ENCODE data around the gene AP5Z1. TPM values are rescaled to one million over a fixed set of nuclear protein-coding genes. Genes with fewer than 3 reads are reported as not detected.

Gene AP5Z1
- total RNA-seq, 2 experiments from 2014 or later = 15.3 to 18.1 TPM

DNA sequence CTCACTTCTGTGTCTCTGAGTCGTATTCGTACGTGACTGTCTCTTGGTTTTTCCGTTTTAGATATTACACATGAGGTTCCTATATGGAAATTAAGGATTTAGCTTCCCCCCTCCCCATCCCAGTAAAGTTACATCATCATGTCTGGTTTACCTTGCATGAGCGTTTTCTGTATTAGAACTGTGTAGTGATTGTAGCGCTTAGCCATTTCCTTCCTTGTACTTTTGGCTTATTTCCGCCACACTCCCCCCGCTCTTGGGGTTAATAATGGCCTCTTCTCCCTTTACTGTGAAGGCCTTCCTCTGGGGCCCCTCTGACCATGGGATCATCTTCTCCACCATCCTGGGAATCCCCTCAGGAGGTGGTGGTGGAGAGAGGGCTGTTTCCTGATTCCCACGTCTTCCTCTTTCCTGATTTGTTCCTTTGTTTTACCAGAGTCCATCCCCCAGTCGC lies 27.2 kb upstream of the AP5Z1 start:
- Mint-ChIP-seq H3K4me3 (peak overlapping the region; percentile 2), H3K36me3 (ENCODE audit: low read depth) (peaks cover 18% of the 10 kb centered on the region), H3K27me3 (ENCODE audit: low read depth) (no peaks in the 10 kb centered on the region), H3K27ac (peak overlapping the region; percentile 95), H3K9me3 (no peaks in the 10 kb centered on the region), H3K4me1 (ENCODE audit: low read depth) (peaks cover 66% of the 10 kb centered on the region)
- intact Hi-C loops (cut with micrococcal nuclease) = loop anchor here (10.0 kb wide), 1 partner anchor 947 kb away; no protein-coding TSS in a partner anchor
- DNase-seq = peak; percentile 57
- CTCF ChIA-PET = interaction anchor here (0.9 to 1.2 kb wide), 2 partner anchors 82 to 107 kb away, joined by 3 to 4 read pairs; no protein-coding TSS in a partner anchor

GRCh38 chr7:4749363-4749762 lies 26.1 kb upstream of the AP5Z1 start:
- peaks cover 63% of the 10 kb centered on the region for H3K4me1 Mint-ChIP-seq (ENCODE audit: low read depth)
- H3K4me3 Mint-ChIP-seq = no peak overlapping the region
- intact Hi-C loops (cut with micrococcal nuclease) = loop anchor here (10.0 kb wide), 1 partner anchor 945 kb away; no protein-coding TSS in a partner anchor
- DNase-seq = no peak
- CTCF ChIA-PET = no interaction called here
- H3K27me3 Mint-ChIP-seq (ENCODE audit: low read depth) = no peaks in the 10 kb centered on the region
- no peaks in the 10 kb centered on the region for H3K9me3 Mint-ChIP-seq
- H3K36me3 Mint-ChIP-seq (ENCODE audit: low read depth) = peaks cover 20% of the 10 kb centered on the region
- peak overlapping the region; percentile 95 for H3K27ac Mint-ChIP-seq

DNA sequence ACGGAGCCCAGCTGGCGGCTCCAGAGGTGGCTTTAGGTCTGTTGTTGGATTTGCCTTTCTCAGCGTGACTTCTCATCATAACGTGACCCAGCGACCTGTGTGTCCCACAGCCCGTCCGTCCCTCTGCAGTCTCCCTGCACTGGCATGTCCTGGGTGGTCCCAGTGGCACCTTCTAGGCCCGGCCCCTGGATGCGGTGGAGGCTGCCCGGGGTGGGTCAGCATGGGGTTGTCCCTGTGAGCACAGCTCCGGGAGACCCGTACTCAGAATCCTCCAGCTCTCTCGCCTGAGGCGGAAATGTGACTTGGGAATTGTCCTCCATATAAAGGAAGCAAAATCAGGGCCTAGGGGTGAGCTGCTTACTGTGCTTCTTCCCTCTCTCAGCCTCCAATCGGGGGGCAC lies 25.6 kb upstream of the AP5Z1 start:
- intact Hi-C loops (cut with micrococcal nuclease) = loop anchor here (10.0 kb wide), 1 partner anchor 945 kb away; no protein-coding TSS in a partner anchor
- Mint-ChIP-seq H3K36me3 (ENCODE audit: low read depth) (peaks cover 20% of the 10 kb centered on the region), H3K27me3 (ENCODE audit: low read depth) (no peaks in the 10 kb centered on the region), H3K27ac (no peak overlapping the region), H3K4me3 (no peak overlapping the region), H3K4me1 (ENCODE audit: low read depth) (peaks cover 60% of the 10 kb centered on the region), H3K9me3 (no peaks in the 10 kb centered on the region)
- CTCF ChIA-PET = no interaction called here
- no peak for DNase-seq

DNA sequence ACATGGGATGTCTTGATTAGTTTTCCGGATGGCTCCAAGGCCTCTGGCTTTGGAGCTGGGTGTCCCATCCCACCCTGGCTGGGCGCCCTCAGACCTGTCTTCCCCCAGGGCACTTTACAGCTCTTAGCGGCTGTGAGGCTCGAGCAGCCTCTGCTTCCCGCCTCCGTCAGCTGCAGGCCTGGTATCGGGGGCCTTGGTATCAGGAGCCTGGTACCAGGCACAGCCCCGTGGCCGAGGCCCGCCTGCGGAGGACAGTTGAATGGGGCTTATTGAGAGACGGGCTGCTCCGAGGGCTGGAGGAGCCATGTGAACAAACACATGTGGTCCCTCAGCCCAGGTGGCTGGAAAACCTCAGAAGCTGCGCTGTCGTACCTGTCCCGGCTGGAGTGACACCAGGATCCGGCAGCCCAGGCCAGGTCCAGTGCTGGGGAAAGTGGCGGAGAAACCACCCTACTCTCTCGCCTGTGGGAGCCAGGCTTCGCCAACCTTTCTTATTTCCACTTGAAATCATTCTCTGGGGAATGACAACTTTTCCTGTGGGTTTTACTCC lies 23.9 kb upstream of the AP5Z1 start:
- peaks cover 44% of the 10 kb centered on the region for H3K4me1 Mint-ChIP-seq (ENCODE audit: low read depth)
- H3K9me3 Mint-ChIP-seq = no peaks in the 10 kb centered on the region
- H3K27ac Mint-ChIP-seq = no peak overlapping the region
- no peak overlapping the region for H3K4me3 Mint-ChIP-seq
- no peak for DNase-seq
- no peaks in the 10 kb centered on the region for H3K27me3 Mint-ChIP-seq (ENCODE audit: low read depth)
- peaks cover 15% of the 10 kb centered on the region for H3K36me3 Mint-ChIP-seq (ENCODE audit: low read depth)
- CTCF ChIA-PET = interaction anchor here (0.6 to 3.8 kb wide), 2 partner anchors 65 to 139 kb away, joined by 3 to 18 read pairs; no protein-coding TSS in a partner anchor
- intact Hi-C loops (cut with micrococcal nuclease) = no loop called here

- H3K4me3 Mint-ChIP-seq = no peak overlapping the region
- peaks cover 5% of the 10 kb centered on the region for H3K36me3 Mint-ChIP-seq (ENCODE audit: low read depth)
- CTCF ChIA-PET = interaction anchor here (0.5 to 3.8 kb wide), 11 partner anchors 10 to 1900 kb away, joined by 3 to 18 read pairs (median 4); partner anchors contain the start of gene AP5Z1
Measured at GRCh38 chr7:4753598-4754432, 21.6 kb upstream of the AP5Z1 start.

GRCh38 chr7:4754433-4755010 lies 20.9 kb upstream of the AP5Z1 start:
- no peaks in the 10 kb centered on the region for H3K9me3 Mint-ChIP-seq
- no peak overlapping the region for H3K27ac Mint-ChIP-seq
- H3K27me3 Mint-ChIP-seq (ENCODE audit: low read depth) = no peaks in the 10 kb centered on the region
- H3K36me3 Mint-ChIP-seq (ENCODE audit: low read depth) = peaks cover 2% of the 10 kb centered on the region
- peaks cover 17% of the 10 kb centered on the region for H3K4me1 Mint-ChIP-seq (ENCODE audit: low read depth)
- intact Hi-C loops (cut with micrococcal nuclease) = loop anchor here (1.0 kb wide), 3 partner anchors 70 to 143 kb away; no protein-coding TSS in a partner anchor
- CTCF ChIA-PET = interaction anchor here (0.5 to 3.8 kb wide), 10 partner anchors 10 to 731 kb away, joined by 3 to 18 read pairs (median 4); partner anchors contain the start of gene AP5Z1
- H3K4me3 Mint-ChIP-seq = no peak overlapping the region
- DNase-seq = no peak

More at GRCh38 chr7:4753598-4754432, 21.6 kb upstream of the AP5Z1 start:
- no peaks in the 10 kb centered on the region for H3K27me3 Mint-ChIP-seq (ENCODE audit: low read depth)
- H3K27ac Mint-ChIP-seq = no peak overlapping the region
- intact Hi-C loops (cut with micrococcal nuclease) = loop anchor here (1.0 kb wide), 3 partner anchors 70 to 143 kb away; no protein-coding TSS in a partner anchor
- peak; percentile 93 for DNase-seq
- no peaks in the 10 kb centered on the region for H3K9me3 Mint-ChIP-seq
- peaks cover 21% of the 10 kb centered on the region for H3K4me1 Mint-ChIP-seq (ENCODE audit: low read depth)

DNA sequence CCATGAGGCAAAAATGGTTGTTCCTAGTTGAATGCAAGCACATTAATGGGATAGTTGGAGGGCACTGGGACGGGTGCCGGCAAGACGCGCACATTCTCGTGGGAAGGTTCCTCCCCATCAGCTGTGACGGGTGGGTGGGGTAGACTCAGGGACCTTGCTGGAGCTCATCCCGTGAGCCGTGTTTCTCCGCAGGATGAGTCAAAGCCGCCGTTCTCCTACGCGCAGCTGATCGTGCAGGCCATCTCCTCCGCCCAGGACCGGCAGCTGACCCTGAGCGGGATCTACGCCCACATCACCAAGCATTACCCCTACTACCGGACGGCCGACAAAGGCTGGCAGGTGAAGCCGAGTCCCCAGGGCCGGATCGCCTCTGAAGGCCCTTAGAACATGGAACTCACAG lies 20.4 kb upstream of the AP5Z1 start:
- no peak for DNase-seq
- Mint-ChIP-seq H3K36me3 (ENCODE audit: low read depth) (peaks cover 6% of the 10 kb centered on the region), H3K9me3 (no peaks in the 10 kb centered on the region), H3K27me3 (ENCODE audit: low read depth) (no peaks in the 10 kb centered on the region), H3K4me3 (no peak overlapping the region), H3K27ac (no peak overlapping the region), H3K4me1 (ENCODE audit: low read depth) (peaks cover 17% of the 10 kb centered on the region)
- intact Hi-C loops (cut with micrococcal nuclease) = no loop called here
- CTCF ChIA-PET = interaction anchor here (0.7 to 1.8 kb wide), 7 partner anchors 11 to 731 kb away, joined by 3 to 6 read pairs (median 4); partner anchors contain the start of gene AP5Z1

GRCh38 chr7:4758111-4758510 lies 17.3 kb upstream of the AP5Z1 start:
- Mint-ChIP-seq H3K36me3 (ENCODE audit: low read depth) (peaks cover 13% of the 10 kb centered on the region), H3K27me3 (ENCODE audit: low read depth) (no peaks in the 10 kb centered on the region), H3K9me3 (no peaks in the 10 kb centered on the region), H3K27ac (no peak overlapping the region), H3K4me3 (no peak overlapping the region), H3K4me1 (ENCODE audit: low read depth) (peaks cover 9% of the 10 kb centered on the region)
- DNase-seq = no peak
- intact Hi-C loops (cut with micrococcal nuclease) = no loop called here
- CTCF ChIA-PET = no interaction called here

GRCh38 chr7:4758791-4759190 lies 16.6 kb upstream of the AP5Z1 start:
- no peaks in the 10 kb centered on the region for H3K27me3 Mint-ChIP-seq (ENCODE audit: low read depth)
- no peak for DNase-seq
- no peak overlapping the region for H3K27ac Mint-ChIP-seq
- CTCF ChIA-PET = no interaction called here
- H3K9me3 Mint-ChIP-seq = no peaks in the 10 kb centered on the region
- peaks cover 2% of the 10 kb centered on the region for H3K4me1 Mint-ChIP-seq (ENCODE audit: low read depth)
- peaks cover 13% of the 10 kb centered on the region for H3K36me3 Mint-ChIP-seq (ENCODE audit: low read depth)
- no peak overlapping the region for H3K4me3 Mint-ChIP-seq
- intact Hi-C loops (cut with micrococcal nuclease) = no loop called here

GRCh38 chr7:4759211-4759610 lies 16.2 kb upstream of the AP5Z1 start:
- CTCF ChIA-PET = no interaction called here
- no peaks in the 10 kb centered on the region for H3K9me3 Mint-ChIP-seq
- peaks cover 12% of the 10 kb centered on the region for H3K36me3 Mint-ChIP-seq (ENCODE audit: low read depth)
- peaks cover 1% of the 10 kb centered on the region for H3K4me1 Mint-ChIP-seq (ENCODE audit: low read depth)
- H3K4me3 Mint-ChIP-seq = no peak overlapping the region
- H3K27ac Mint-ChIP-seq = no peak overlapping the region
- no peak for DNase-seq
- no peaks in the 10 kb centered on the region for H3K27me3 Mint-ChIP-seq (ENCODE audit: low read depth)
- intact Hi-C loops (cut with micrococcal nuclease) = no loop called here

DNA sequence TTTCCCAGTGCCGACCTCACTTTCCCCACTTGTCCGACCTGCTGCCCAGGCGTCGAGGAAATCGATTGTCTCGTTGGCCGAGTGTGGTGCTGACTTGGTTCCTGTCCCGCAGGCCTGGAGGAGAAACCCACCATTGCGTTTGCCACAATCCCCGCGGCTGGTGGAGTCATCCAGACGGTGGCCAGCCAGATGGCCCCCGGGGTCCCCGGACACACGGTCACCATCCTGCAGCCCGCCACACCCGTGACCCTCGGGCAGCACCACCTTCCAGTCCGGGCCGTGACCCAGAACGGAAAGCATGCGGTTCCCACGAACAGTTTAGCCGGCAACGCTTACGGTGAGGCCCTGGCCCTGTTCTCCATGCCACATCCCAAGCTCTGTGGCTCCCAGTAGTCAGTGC lies 14.5 kb upstream of the AP5Z1 start:
- peaks cover 14% of the 10 kb centered on the region for H3K36me3 Mint-ChIP-seq (ENCODE audit: low read depth)

More for the DNA sequence above, 14.5 kb upstream of the AP5Z1 start:
- Mint-ChIP-seq H3K27me3 (ENCODE audit: low read depth) (no peaks in the 10 kb centered on the region), H3K4me1 (ENCODE audit: low read depth) (no peaks in the 10 kb centered on the region), H3K9me3 (no peaks in the 10 kb centered on the region), H3K27ac (no peak overlapping the region), H3K4me3 (no peak overlapping the region)
- CTCF ChIA-PET = no interaction called here
- no peak for DNase-seq
- intact Hi-C loops (cut with micrococcal nuclease) = no loop called here

Measured in activated naive CD4-positive, alpha-beta T cell treated with anti-CD3 and anti-CD28 coated beads for 36 hours (primary cell).